ENCODE results near the gene FBXO4.

DNA sequence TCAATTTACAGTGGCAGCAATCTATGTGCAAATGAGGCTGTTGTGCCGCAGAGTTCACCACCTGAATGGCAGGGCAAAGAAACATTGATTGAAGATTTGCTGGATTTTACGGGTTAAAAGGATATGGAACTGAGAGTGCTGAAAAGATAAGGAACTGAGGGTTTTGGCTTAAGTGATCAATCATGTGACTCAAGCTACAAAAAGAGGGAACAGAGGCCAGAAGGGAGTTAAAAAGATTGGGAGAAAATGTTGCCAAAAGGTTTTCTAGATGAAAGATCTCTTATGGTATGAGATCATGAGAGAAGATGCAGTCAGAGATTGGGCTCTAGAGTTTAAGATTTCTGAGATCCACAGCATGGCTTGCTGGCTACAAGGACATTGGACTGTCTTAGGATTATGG is 28.9 kb upstream of the FBXO4 start:
- TF ChIP-seq SCRT1 (tag by site-specific recombination; IDR thresholded peaks at IDR 0.05; ENCODE audit: borderline replicate concordance) (no peak), ZNF670 (tag by site-specific recombination; IDR thresholded peaks at IDR 0.05; ENCODE audit: low read depth) (no peak), ZIC2 (tag by site-specific recombination; IDR thresholded peaks at IDR 0.05) (no peak), ZNF24 (tag by site-specific recombination; IDR thresholded peaks at IDR 0.05) (no peak), ZBTB21 (tag by site-specific recombination; IDR thresholded peaks at IDR 0.05) (no peak), ZNF132 (tag by site-specific recombination; IDR thresholded peaks at IDR 0.05; ENCODE audit: borderline replicate concordance) (no peak), ZNF600 (tag by site-specific recombination; IDR thresholded peaks at IDR 0.05) (no peak), ZNF785 (tag by site-specific recombination; IDR thresholded peaks at IDR 0.05) (no peak), EGR2 (tag by site-specific recombination; IDR thresholded peaks at IDR 0.05; ENCODE audit: low read depth) (no peak), ZNF658 (tag by site-specific recombination; IDR thresholded peaks at IDR 0.05) (no peak), ZNF521 (tag by site-specific recombination; IDR thresholded peaks at IDR 0.05) (no peak)
- TF ChIP-seq, protein P1, sequence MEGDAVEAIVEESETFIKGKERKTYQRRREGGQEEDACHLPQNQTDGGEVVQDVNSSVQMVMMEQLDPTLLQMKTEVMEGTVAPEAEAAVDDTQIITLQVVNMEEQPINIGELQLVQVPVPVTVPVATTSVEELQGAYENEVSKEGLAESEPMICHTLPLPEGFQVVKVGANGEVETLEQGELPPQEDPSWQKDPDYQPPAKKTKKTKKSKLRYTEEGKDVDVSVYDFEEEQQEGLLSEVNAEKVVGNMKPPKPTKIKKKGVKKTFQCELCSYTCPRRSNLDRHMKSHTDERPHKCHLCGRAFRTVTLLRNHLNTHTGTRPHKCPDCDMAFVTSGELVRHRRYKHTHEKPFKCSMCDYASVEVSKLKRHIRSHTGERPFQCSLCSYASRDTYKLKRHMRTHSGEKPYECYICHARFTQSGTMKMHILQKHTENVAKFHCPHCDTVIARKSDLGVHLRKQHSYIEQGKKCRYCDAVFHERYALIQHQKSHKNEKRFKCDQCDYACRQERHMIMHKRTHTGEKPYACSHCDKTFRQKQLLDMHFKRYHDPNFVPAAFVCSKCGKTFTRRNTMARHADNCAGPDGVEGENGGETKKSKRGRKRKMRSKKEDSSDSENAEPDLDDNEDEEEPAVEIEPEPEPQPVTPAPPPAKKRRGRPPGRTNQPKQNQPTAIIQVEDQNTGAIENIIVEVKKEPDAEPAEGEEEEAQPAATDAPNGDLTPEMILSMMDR (tag by site-specific recombination; IDR thresholded peaks at IDR 0.05) = no peak
- TF ChIP-seq, protein P2, sequence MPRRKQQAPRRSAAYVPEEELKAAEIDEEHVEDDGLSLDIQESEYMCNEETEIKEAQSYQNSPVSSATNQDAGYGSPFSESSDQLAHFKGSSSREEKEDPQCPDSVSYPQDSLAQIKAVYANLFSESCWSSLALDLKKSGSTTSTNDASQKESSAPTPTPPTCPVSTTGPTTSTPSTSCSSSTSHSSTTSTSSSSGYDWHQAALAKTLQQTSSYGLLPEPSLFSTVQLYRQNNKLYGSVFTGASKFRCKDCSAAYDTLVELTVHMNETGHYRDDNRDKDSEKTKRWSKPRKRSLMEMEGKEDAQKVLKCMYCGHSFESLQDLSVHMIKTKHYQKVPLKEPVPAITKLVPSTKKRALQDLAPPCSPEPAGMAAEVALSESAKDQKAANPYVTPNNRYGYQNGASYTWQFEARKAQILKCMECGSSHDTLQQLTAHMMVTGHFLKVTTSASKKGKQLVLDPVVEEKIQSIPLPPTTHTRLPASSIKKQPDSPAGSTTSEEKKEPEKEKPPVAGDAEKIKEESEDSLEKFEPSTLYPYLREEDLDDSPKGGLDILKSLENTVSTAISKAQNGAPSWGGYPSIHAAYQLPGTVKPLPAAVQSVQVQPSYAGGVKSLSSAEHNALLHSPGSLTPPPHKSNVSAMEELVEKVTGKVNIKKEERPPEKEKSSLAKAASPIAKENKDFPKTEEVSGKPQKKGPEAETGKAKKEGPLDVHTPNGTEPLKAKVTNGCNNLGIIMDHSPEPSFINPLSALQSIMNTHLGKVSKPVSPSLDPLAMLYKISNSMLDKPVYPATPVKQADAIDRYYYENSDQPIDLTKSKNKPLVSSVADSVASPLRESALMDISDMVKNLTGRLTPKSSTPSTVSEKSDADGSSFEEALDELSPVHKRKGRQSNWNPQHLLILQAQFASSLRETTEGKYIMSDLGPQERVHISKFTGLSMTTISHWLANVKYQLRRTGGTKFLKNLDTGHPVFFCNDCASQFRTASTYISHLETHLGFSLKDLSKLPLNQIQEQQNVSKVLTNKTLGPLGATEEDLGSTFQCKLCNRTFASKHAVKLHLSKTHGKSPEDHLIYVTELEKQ (tag by site-specific recombination; IDR thresholded peaks at IDR 0.05; ENCODE audit: borderline replicate concordance) = no peak

All from HEK293 (cell line).